Vagina (tissue), 2 donors: ENCODE data around the gene MAB21L2. TPM values are rescaled to one million over a fixed set of nuclear protein-coding genes. Genes with fewer than 3 reads are reported as not detected.

Experiments used
- DNase-seq, 2 donors: peaks; one replicate each; pipeline ENCODE4 v3.0.0-alpha.2; 2017; ENCODE audit errors: extremely low spot score in 2 of 2
- H3K27ac ChIP-seq: fragments of 200-600 bp; sonication (generic); one replicate; pipeline ENCODE4 v1.5.1; 2019
- H3K27me3 ChIP-seq: fragments of 200-600 bp; sonication (generic); one replicate; pipeline ENCODE4 v1.5.1; 2019
- H3K36me3 ChIP-seq, 2 donors: fragments of 200-600 bp; sonication (generic); one replicate each; pipeline ENCODE4 v1.5.1; 2017 to 2019
- H3K4me1 ChIP-seq: fragments of 200-600 bp; sonication (generic); one replicate; pipeline ENCODE4 v1.5.1; 2019
- H3K4me3 ChIP-seq, 2 donors: fragments of 200-600 bp; sonication (generic); 1 replicate in 1 of 2; 2 replicates in 1 of 2; pipeline ENCODE4 v1.5.1; 2016 to 2019
- H3K9me3 ChIP-seq: fragments of 200-600 bp; sonication (generic); one replicate; pipeline ENCODE4 v1.5.1; 2019
- CTCF ChIP-seq, 3 experiments: fragments of 450-650 bp in 2 of 3; fragments of 200-600 bp in 1 of 3; sonication (generic) in 1 of 3; IDR thresholded peaks; one replicate each; pipeline ENCODE4 v1.5.1; 2017 to 2019; ENCODE audit warnings: antibody characterized with exemption in 3 of 3, mild to moderate bottlenecking in 2 of 3, moderate library complexity in 2 of 3
- POLR2A ChIP-seq, 2 donors: fragments of 450-650 bp; IDR thresholded peaks; one replicate each; pipeline ENCODE4 v1.6.1; 2017; ENCODE audit warnings: antibody characterized with exemption in 2 of 2, mild to moderate bottlenecking in 2 of 2, moderate library complexity in 2 of 2
- POLR2AphosphoS5 ChIP-seq, 2 donors: sonication (generic); formaldehyde crosslinking; IDR thresholded peaks; one replicate each; pipeline ENCODE4 v1.9.0; 2017; ENCODE audit warnings: antibody characterized with exemption in 2 of 2, mild to moderate bottlenecking in 2 of 2, low read depth in 1 of 2; ENCODE audit not compliant: insufficient read depth in 1 of 2
- intact Hi-C: fragments of 100-400 bp; cut with DNase I; formaldehyde crosslinking; loops from one replicate; pipeline ENCODE4 v1.15.1; 2023
- total RNA-seq: library from RNA; depleted of rRNA; stranded (reverse); fragments of >200 nt; gene quantifications from one replicate; pipeline ENCODE4 v1.2.3, GENCODE V29; 2016

The MAB21L2 gene
- total RNA-seq, 1 donor from 2014 or later: 0.25 TPM

GRCh38 chr4:150569384-150569987 is 12.5 kb upstream of the MAB21L2 start:
- no peak overlapping the region for H3K4me3 ChIP-seq
- TF ChIP-seq POLR2AphosphoS5 (IDR thresholded peaks at IDR 0.05; ENCODE audit: insufficient read depth in 1 of 2, low read depth in 1 of 2): no peak
- TF ChIP-seq CTCF (IDR thresholded peaks at IDR 0.05): no peak
- TF ChIP-seq POLR2A (IDR thresholded peaks at IDR 0.05): no peak
- no peaks in the 10 kb centered on the region for H3K4me1 ChIP-seq
- H3K9me3 ChIP-seq: no peaks in the 10 kb centered on the region
- no peaks in the 10 kb centered on the region for H3K36me3 ChIP-seq
- intact Hi-C loops: no loop called here
- H3K27ac ChIP-seq: no peak overlapping the region
- no peak for DNase-seq
- H3K27me3 ChIP-seq: no peaks in the 10 kb centered on the region

- Histone ChIP-seq H3K9me3 (no peaks in the 10 kb centered on the region), H3K27me3 (no peaks in the 10 kb centered on the region), H3K4me3 (no peak overlapping the region), H3K36me3 (no peaks in the 10 kb centered on the region), H3K27ac (no peak overlapping the region), H3K4me1 (no peaks in the 10 kb centered on the region)
- no peak for DNase-seq
- intact Hi-C loops: no loop called here
- TF ChIP-seq POLR2AphosphoS5 (IDR thresholded peaks at IDR 0.05; ENCODE audit: insufficient read depth in 1 of 2, low read depth in 1 of 2) (no peak), CTCF (IDR thresholded peaks at IDR 0.05) (no peak), POLR2A (IDR thresholded peaks at IDR 0.05) (no peak)
Measured at GRCh38 chr4:150569998-150570535, 11.9 kb upstream of the MAB21L2 start.

- no peaks in the 10 kb centered on the region for H3K27me3 ChIP-seq
- TF ChIP-seq CTCF (IDR thresholded peaks at IDR 0.05) (no peak), POLR2A (IDR thresholded peaks at IDR 0.05) (no peak), POLR2AphosphoS5 (IDR thresholded peaks at IDR 0.05; ENCODE audit: insufficient read depth in 1 of 2, low read depth in 1 of 2) (no peak)
- H3K27ac ChIP-seq: no peak overlapping the region
- no peaks in the 10 kb centered on the region for H3K9me3 ChIP-seq
- no peak overlapping the region for H3K4me3 ChIP-seq
- no peak for DNase-seq
- H3K4me1 ChIP-seq: no peaks in the 10 kb centered on the region
- no peaks in the 10 kb centered on the region for H3K36me3 ChIP-seq
- intact Hi-C loops: no loop called here
Measured at GRCh38 chr4:150570862-150571261, 11.1 kb upstream of the MAB21L2 start.

- no peaks in the 10 kb centered on the region for H3K4me1 ChIP-seq
- intact Hi-C loops: no loop called here
- TF ChIP-seq CTCF (IDR thresholded peaks at IDR 0.05) (no peak), POLR2A (IDR thresholded peaks at IDR 0.05) (no peak), POLR2AphosphoS5 (IDR thresholded peaks at IDR 0.05; ENCODE audit: insufficient read depth in 1 of 2, low read depth in 1 of 2) (no peak)
Measured at GRCh38 chr4:150572704-150573504, 9.0 kb upstream of the MAB21L2 start.

GRCh38 chr4:150573534-150573933 is 8.4 kb upstream of the MAB21L2 start:
- intact Hi-C loops: no loop called here
- H3K4me1 ChIP-seq: no peaks in the 10 kb centered on the region
- TF ChIP-seq CTCF (IDR thresholded peaks at IDR 0.05): no peak
- no peak for TF ChIP-seq POLR2AphosphoS5 (IDR thresholded peaks at IDR 0.05; ENCODE audit: insufficient read depth in 1 of 2, low read depth in 1 of 2)
- TF ChIP-seq POLR2A (IDR thresholded peaks at IDR 0.05): no peak
- no peak overlapping the region for H3K4me3 ChIP-seq
- no peaks in the 10 kb centered on the region for H3K27me3 ChIP-seq
- no peaks in the 10 kb centered on the region for H3K9me3 ChIP-seq
- H3K36me3 ChIP-seq: no peaks in the 10 kb centered on the region
- DNase-seq: no peak
- H3K27ac ChIP-seq: no peak overlapping the region

More at GRCh38 chr4:150572704-150573504, 9.0 kb upstream of the MAB21L2 start:
- Histone ChIP-seq H3K36me3 (no peaks in the 10 kb centered on the region), H3K27ac (no peak overlapping the region), H3K27me3 (no peaks in the 10 kb centered on the region), H3K4me3 (no peak overlapping the region), H3K9me3 (no peaks in the 10 kb centered on the region)
- no peak for DNase-seq
